Effector memory CD8-positive, alpha-beta T cell (primary cell): ENCODE results near the gene HPS3.
"Not testable (repeated sequence)": the region's sequence is repeated elsewhere in the genome, so short reads cannot be mapped to it uniquely, and the experiment has no call there.

Experiments used
- ATAC-seq: fragments of 150-1000 bp; cut with Tn5 transposase; replicated peaks from 2 replicates; pipeline ENCODE4 v1.10.0; 2021; ENCODE audit warnings: mild to moderate bottlenecking, moderate library complexity
- DNase-seq, 3 experiments: peaks; one replicate each; pipeline ENCODE4 v3.0.0; 2021
- H3K27ac Mint-ChIP-seq, 2 donors: one replicate each; pipeline ENCODE4 v1.8.0; 2022; ENCODE audit warnings: mild to moderate bottlenecking in 2 of 2, mixed read lengths in 2 of 2, moderate library complexity in 2 of 2
- H3K27me3 Mint-ChIP-seq, 2 donors: one replicate each; pipeline ENCODE4 v1.8.0; 2022; ENCODE audit warnings: mixed read lengths in 2 of 2
- H3K36me3 Mint-ChIP-seq: one replicate; pipeline ENCODE4 v1.8.0; 2022; ENCODE audit warnings: mild to moderate bottlenecking, moderate library complexity, mixed read lengths; ENCODE audit not compliant: insufficient read depth
- H3K4me1 Mint-ChIP-seq, 2 donors: one replicate each; pipeline ENCODE4 v1.8.0; 2022; ENCODE audit warnings: low read depth in 2 of 2, mixed read lengths in 2 of 2
- H3K4me3 Mint-ChIP-seq, 2 donors: one replicate each; pipeline ENCODE4 v1.8.0; 2022; ENCODE audit warnings: mild to moderate bottlenecking in 2 of 2, mixed read lengths in 2 of 2, moderate library complexity in 2 of 2
- H3K9me3 Mint-ChIP-seq, 2 donors: one replicate each; pipeline ENCODE4 v1.8.0; 2022; ENCODE audit warnings: mixed read lengths in 2 of 2

HPS3 gene

DNA sequence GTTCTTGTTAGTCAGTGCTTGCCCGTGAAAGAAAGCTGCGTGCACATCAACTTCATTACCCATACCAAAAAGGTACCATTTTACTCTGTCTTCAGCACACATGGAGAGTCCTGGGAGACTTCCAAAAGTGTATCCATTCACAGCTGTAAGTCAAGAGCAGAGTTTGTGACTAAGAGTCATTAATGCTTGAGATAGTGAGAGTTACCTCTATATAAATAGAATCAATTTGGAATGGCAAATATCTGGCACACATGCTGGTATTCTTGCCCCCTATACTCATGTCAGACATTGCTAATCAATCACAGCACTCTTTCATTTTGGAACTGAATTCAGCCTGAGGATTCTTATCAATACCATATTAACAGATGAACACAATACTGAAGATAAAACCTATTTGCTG is 78.0 kb downstream of the HPS3 start:
- Mint-ChIP-seq H3K36me3 (no peaks in the 10 kb centered on the region), H3K4me1 (peaks cover 0 to 6% of the 10 kb centered on the region in 2 donors), H3K4me3 (no peak overlapping the region), H3K27me3 (peaks cover 13 to 42% of the 10 kb centered on the region in 2 donors), H3K9me3 (no peaks in the 10 kb centered on the region), H3K27ac (no peak overlapping the region)
- ATAC-seq (no peak), DNase-seq (no peak)

DNA sequence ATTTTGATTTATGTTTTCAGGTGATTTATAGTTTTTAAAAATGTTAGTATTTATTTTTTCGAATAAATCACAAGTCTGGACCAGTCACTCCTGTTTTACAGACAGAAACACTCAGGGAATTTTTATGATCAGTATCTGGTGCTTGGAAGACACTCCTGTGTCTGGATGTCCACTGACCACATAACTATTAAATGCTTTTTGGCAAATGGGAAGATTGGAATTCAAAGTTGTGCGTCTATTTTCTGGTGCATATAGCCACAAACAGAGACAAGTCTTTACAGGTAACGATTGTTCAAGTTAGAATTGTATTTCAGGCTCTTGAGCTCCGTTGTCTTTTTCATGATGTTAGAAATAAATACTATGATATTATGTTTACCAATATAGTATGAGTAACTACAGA is 80.0 kb downstream of the HPS3 start:
- DNase-seq (no peak), ATAC-seq (no peak)
- no peaks in the 10 kb centered on the region for H3K4me1 Mint-ChIP-seq
- no peaks in the 10 kb centered on the region for H3K9me3 Mint-ChIP-seq
- peaks cover 8 to 40% of the 10 kb centered on the region in 2 donors for H3K27me3 Mint-ChIP-seq
- H3K36me3 Mint-ChIP-seq, result no peaks in the 10 kb centered on the region
- no peak overlapping the region for H3K4me3 Mint-ChIP-seq
- H3K27ac Mint-ChIP-seq, result no peak overlapping the region

DNA sequence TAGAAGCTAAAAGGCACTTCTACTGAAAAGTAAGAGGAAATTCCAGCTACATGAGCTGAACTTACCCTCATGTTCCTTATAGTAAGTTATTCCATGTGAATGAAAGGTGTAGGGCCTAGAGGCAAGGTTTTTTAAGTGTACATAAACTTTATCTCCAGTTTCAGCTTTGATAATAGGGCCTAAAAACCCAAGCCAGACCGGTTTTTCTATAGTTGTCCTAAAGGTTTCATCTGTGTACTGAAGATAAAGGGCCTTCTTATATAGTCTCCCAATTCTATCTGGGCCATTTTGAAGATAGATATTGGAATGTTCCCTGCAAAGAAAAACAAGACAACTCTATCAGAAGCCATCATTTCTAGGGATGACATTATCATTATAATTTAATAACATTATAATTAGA is 82.9 kb downstream of the HPS3 start:
- ATAC-seq (no peak), DNase-seq (no peak)
- H3K27me3 Mint-ChIP-seq, result peaks cover 0 to 29% of the 10 kb centered on the region in 2 donors
- H3K4me3 Mint-ChIP-seq, result no peak overlapping the region
- H3K4me1 Mint-ChIP-seq, result no peaks in the 10 kb centered on the region
- H3K36me3 Mint-ChIP-seq, result no peaks in the 10 kb centered on the region
- no peaks in the 10 kb centered on the region for H3K9me3 Mint-ChIP-seq
- no peak overlapping the region for H3K27ac Mint-ChIP-seq

DNA sequence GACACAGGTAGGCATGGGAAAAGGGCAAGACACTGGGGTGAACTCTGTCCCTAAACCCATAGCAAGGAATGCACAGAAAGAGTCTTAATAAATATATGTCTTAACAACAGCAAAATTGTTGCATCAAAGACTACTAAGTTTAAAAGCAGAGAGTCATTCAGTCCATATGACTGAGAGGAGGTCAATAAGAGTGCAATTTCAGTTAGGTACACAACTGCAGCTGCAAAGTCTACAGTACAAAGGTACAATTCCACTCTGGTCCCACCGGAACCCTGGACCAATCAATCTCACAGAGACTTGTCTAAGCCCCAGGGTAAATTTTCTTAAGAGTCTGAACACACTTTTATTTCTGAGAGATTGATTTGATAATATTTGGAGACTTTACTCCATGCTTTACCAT is 85.3 kb downstream of the HPS3 start:
- Mint-ChIP-seq H3K27me3 (peaks cover 0 to 22% of the 10 kb centered on the region in 2 donors), H3K36me3 (no peaks in the 10 kb centered on the region), H3K27ac (no peak overlapping the region), H3K4me3 (no peak overlapping the region), H3K9me3 (no peaks in the 10 kb centered on the region), H3K4me1 (no peaks in the 10 kb centered on the region)
- no peak for ATAC-seq
- no peak for DNase-seq

DNA sequence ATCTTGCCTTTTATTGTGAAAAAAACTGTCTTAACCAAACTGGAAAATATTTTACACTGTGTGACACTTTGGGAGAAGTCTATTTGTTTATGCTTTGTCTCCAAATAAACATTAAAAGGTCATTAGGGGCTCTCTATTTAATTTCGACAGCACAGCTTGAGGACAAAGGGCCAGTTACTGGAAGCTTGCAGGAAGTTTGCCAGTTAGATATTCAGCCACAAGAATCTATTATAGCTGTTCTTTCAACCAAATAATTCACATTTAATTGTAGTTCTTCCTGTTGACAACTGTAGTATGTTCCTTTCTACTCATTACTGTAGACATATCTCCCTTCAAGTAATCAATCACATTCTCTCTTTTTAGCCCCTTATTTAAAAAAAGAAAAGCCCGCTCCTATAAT is 86.1 kb downstream of the HPS3 start:
- H3K4me3 Mint-ChIP-seq, result no peak overlapping the region
- H3K36me3 Mint-ChIP-seq, result no peaks in the 10 kb centered on the region
- DNase-seq (no peak), ATAC-seq (no peak)
- H3K27me3 Mint-ChIP-seq, result peaks cover 0 to 13% of the 10 kb centered on the region in 2 donors
- no peak overlapping the region for H3K27ac Mint-ChIP-seq
- no peaks in the 10 kb centered on the region for H3K4me1 Mint-ChIP-seq
- H3K9me3 Mint-ChIP-seq, result no peaks in the 10 kb centered on the region

DNA sequence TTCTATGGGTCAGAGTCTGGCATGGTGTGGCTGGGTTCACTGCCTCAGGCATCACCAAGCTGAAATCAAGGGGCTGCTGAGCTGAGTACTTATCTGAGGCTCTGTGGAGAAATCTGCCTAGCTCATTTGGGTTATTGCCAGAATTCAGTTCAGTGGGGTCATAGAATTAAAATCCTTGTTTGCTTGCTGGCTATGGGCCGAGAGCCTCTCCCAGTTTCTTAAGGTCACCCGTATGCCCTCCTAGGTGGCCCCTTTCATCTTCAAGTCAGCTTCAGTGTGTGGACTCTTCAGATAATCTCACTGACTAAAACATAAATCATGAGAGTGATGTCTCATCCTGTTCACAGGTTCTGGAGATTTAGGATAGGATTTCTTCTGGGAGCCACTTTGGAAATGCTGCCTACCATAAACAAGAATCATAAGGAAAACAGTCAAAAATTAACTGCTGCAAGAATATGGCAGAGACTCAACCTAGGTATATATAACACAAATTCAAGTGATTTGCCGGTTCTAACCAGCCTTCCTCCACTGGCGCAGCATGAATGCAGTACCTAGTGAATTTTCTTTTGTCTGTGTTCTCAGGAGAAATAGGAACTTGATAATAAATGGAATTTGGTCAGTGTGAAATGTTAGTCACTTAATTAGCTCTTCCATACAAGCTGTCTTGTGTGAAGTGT is 86.9 kb downstream of the HPS3 start:
- ATAC-seq (no peak), DNase-seq (no peak)
- peaks cover 0 to 8% of the 10 kb centered on the region in 2 donors for H3K27me3 Mint-ChIP-seq
- no peaks in the 10 kb centered on the region for H3K36me3 Mint-ChIP-seq
- H3K4me3 Mint-ChIP-seq, result no peak overlapping the region
- no peaks in the 10 kb centered on the region for H3K4me1 Mint-ChIP-seq
- H3K27ac Mint-ChIP-seq, result no peak overlapping the region
- no peaks in the 10 kb centered on the region for H3K9me3 Mint-ChIP-seq

DNA sequence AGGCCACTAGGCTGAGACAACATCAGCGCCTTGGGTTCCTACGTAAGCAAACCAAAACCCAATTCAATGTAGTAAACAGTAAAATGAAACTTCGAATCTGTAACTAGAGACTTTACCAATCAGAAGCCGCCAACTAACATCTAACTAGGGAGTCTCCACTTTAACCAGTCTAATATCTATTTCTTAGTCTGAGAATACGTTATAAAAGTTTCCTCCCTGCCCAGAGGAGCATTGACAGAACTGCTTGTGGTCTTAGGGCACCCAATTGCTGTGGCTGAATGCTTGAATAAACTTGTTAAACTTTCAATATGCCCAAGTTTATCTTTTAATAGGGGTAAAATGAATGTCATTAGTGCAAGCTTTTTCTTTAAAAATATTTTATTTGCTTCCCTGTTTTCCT is 87.9 kb downstream of the HPS3 start:
- Mint-ChIP-seq H3K4me3 (no peak overlapping the region), H3K27ac (no peak overlapping the region), H3K4me1 (no peaks in the 10 kb centered on the region), H3K36me3 (no peaks in the 10 kb centered on the region), H3K9me3 (no peaks in the 10 kb centered on the region), H3K27me3 (peaks cover 0 to 8% of the 10 kb centered on the region in 2 donors)
- no peak for ATAC-seq
- no peak for DNase-seq

DNA sequence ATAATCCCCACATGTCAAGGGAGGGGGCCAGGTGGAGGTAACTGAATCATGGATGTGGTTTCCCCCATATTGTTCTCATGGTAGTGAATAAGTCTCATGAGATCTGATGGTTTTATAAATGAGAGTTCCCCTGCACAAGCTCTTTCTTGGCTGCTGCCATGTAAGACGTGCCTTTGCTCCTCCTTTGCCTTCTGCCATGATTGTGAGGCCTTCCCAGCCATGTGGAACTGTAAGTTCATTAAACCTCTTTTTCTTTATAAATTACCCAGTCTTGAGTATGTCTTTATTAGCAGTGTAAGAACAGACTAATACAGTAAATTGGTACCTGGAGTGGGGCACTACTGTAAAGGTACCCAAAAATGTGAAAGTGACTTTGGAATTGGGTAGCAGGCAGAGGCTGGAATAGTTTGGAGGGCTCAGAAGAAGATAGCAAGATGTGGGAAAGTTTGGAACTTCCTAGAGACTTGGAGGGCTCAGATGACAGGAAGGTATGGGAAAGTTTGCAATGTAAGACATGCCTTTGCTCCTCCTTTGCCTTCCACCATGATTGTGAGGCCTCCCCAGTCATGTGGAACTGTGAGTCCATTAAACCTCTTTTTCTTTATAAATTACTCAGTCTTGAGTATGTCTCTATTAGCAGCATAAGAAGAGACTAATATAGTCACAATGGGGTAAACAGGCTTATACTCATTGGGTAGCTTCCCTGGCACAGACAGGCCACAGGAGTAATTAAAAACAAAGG is 90.1 kb downstream of the HPS3 start:
- not testable (repeated sequence) for H3K27ac Mint-ChIP-seq

DNA sequence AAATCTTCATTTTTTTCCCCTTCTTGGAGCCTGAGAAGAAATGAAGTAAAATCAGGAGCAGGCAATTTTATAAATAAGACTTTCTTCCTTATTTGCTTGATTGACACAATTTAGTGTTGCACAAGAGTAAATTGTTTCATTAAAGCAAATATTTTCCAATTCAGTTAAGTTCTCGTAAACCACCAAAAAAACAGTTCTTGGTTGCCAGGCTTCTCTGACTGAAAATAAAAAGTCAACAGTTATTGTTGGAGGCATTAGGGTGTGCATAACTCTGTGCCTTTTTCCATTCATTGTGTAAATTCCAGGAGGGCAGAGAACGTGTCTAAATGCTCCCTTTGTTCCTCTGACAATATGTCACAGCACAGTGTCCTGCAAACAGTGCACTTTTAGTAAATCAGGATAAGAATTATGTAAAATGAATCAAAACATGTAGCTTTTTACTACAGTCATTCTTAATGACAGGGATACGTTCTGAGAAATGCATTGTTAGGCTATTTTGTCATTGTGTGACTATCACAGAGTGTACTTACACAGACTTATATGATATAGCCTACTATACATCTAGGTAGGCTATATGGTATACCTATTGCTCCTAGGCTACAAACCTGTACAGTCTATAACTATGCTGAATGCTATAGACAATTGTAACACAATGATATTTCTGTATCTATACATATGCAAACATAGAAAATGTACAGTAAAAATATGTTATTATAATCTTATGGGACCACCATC is 92.5 kb downstream of the HPS3 start, which contains the start of gene CP:
Gene CP, minus strand, starts transcription at position 47 of the 735 bp plus-strand sequence. Its CDS starts 37 bp downstream, at position 10.
- Mint-ChIP-seq H3K27me3 (no peaks in the 10 kb centered on the region), H3K36me3 (no peaks in the 10 kb centered on the region), H3K4me1 (peaks cover 12 to 15% of the 10 kb centered on the region in 2 donors), H3K9me3 (no peaks in the 10 kb centered on the region), H3K4me3 (no peak within 1 kb of the TSS), H3K27ac (no peak within 1 kb of the TSS)
- DNase-seq (no peak), ATAC-seq (no peak)

More for the DNA sequence above, 90.1 kb downstream of the HPS3 start:
- not testable (repeated sequence) for H3K27me3 Mint-ChIP-seq, DNase-seq, H3K36me3 Mint-ChIP-seq, H3K9me3 Mint-ChIP-seq, H3K4me1 Mint-ChIP-seq, H3K4me3 Mint-ChIP-seq, ATAC-seq
